GM13977 (cell line): ENCODE data around the gene PRR32.

ENCODE experiments used
- DNase-seq: peaks from one replicate; pipeline ENCODE4 v3.0.0; 2012; ENCODE audit warnings: low spot score
- in situ Hi-C: fragments of 300-500 bp; cut with MboI; formaldehyde crosslinking; loops from one replicate; pipeline ENCODE4 v1.12.0; 2022; ENCODE audit warnings: low sequenced_read_pairs, low pct_unique_long_range_greater_than_20kb, mixed read lengths, inconsistent platforms; ENCODE audit not compliant: unreplicated experiment
- TF ChIP-seq, protein P1 (sequence below): IDR thresholded peaks from 2 replicates; pipeline ENCODE4 v1.5.1; 2012; ENCODE audit warnings: mild to moderate bottlenecking, control low read depth; ENCODE audit not compliant: insufficient read depth; ENCODE audit errors: extremely low read depth, missing control alignments

The PRR32 gene

DNA sequence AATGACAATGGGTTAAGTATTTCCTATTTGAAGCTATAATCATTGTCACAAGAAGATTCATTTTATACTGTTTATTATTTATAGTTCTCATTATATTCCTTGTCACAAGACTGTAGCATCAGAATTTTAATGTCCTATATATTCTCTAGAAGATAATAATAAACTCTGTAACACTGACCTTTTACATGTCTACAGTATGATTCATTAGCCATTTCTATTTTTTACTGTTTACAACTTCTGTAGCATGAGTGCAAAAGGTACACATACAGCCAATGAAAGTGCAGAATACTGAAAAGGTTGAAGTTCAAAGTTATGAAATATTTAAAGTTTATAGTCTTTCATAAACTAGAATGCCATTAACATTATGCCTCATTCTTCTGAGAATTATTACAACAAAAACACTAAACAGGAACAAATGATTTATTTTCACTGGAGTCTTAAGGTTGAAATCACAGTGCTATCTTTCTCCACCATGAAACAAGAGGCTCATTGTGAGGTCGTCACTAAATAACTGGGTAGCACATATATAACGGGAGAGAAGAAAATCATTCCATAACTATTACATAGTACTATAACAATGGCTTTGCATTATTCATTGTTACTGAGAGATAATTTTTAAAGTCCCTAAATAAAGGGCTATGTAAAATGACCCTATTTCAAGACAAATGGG, 4.9 kb downstream of the PRR32 start:
- in situ Hi-C loops, result no loop called here
- DNase-seq, result no peak
- TF ChIP-seq, protein P1, sequence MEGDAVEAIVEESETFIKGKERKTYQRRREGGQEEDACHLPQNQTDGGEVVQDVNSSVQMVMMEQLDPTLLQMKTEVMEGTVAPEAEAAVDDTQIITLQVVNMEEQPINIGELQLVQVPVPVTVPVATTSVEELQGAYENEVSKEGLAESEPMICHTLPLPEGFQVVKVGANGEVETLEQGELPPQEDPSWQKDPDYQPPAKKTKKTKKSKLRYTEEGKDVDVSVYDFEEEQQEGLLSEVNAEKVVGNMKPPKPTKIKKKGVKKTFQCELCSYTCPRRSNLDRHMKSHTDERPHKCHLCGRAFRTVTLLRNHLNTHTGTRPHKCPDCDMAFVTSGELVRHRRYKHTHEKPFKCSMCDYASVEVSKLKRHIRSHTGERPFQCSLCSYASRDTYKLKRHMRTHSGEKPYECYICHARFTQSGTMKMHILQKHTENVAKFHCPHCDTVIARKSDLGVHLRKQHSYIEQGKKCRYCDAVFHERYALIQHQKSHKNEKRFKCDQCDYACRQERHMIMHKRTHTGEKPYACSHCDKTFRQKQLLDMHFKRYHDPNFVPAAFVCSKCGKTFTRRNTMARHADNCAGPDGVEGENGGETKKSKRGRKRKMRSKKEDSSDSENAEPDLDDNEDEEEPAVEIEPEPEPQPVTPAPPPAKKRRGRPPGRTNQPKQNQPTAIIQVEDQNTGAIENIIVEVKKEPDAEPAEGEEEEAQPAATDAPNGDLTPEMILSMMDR, result no peak

DNA sequence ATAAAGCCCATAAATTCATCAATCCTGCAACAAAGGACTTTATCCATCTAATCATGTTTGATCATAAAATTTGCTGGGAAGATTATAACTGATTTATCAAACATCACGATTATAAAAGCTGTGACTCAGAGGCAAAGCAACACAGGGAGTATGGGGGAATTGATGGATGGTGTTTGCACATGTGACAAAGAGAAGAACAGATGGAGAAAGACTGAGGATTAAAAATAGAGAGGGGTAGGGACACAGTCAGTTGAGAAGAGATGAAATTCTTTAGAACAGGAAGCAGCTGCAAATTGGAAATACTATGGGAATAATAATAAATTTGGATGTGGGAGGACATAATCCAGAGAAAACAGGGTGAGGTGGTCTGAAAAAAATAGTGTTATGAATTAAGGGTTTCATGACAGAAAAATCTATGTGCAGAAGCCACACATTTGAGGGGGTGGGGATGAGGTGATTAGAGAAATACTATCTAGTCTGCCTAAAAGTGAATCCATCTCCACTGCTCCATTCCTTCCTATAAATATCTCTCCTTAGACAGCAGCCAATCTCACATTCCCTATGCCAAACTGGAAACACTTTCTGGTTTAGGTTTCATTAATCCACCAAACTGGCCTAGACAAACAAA, 6.2 kb downstream of the PRR32 start:
- DNase-seq, result no peak
- in situ Hi-C loops, result no loop called here
- TF ChIP-seq, protein P1, result no peak

DNA sequence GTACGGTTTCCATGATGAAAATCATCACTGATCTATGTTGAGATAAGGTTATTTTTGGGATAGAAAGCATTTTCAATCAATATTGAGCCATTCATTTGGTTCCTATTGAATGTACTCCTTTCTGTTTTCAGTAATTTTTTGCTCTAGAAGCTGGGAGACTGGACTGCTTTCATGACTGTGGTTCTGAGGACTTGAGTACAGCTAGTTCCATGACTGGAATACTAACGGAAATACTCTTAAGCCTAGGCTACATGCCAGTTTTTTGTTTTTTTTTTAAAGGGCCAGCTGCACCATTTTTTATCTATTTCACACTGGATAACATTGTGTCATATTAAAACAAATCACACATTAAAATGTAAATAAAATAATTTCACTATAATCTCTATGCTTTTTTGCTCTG, 16.7 kb downstream of the PRR32 start:
- in situ Hi-C loops, result no loop called here
- TF ChIP-seq, protein P1, result no peak
- no peak for DNase-seq

DNA sequence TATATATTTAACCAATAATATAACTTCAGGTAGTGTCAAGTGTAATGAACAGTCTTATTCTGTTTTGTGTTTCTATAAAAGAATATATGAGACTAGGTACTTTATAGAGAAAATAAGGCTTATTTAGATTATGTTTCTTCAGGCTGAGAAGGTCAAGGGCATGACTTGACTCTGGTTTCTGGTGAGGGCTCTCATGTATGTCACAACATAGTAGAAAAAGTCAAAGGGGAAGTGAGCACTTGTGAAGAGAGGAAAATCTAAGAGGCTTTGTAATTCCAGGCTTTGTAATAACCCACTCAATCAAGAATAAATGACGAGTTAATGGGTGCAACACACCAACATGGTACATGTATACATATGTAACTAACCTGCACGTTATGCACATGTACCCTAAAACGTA, 27.6 kb downstream of the PRR32 start:
- no peak for DNase-seq
- TF ChIP-seq, protein P1, result no peak
- in situ Hi-C loops, result no loop called here

DNA sequence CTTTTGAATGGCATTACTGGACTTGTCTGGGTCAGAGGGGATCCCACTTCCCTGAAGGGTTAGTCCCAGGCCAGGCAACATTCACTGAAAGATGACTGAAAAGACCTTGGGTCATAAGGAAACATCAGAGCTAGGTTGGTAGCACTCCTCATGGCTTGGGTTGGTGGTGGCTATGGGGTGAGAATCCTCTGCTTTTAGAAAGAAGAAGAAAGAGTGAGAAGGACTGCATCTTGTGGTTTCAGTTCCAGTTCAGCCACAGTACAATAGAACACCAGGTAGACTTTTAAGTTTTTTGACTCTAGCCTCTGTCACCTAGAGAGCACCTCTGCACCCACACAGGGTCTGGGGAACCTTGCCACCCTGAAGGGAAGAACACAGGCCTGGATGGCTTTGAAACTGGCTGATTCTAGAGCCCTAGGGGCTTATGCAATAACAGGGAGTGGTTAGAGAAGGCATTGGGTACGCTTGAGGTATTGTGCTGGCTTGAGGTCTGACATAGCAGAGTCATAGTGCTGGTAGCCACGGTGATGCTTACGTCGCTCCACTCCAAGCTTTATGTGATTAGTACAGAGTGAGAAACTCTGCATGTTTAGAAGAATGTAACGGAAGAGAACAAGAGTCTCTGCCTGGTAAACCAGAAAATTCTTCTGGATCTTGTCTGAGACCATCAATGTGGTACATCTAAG, 36.5 kb downstream of the PRR32 start:
- in situ Hi-C loops, result no loop called here
- DNase-seq, result no peak

More for the DNA sequence above, 36.5 kb downstream of the PRR32 start:
- TF ChIP-seq, protein P1, result no peak
